NCI-H748 (cell line): ENCODE results near the gene TSPAN4.

Experiments
- DNase-seq: peaks from one replicate; lab custom pipeline; 2025; ENCODE audit not compliant: unreplicated experiment; lab: John Stamatoyannopoulos, UW

The TSPAN4 gene

GRCh38 chr11:821512-822371 lies 20.9 kb upstream of the TSPAN4 start:
- no peak for DNase-seq

GRCh38 chr11:823441-824291 lies 19.0 kb upstream of the TSPAN4 start:
- peak; percentile 62 for DNase-seq

DNA sequence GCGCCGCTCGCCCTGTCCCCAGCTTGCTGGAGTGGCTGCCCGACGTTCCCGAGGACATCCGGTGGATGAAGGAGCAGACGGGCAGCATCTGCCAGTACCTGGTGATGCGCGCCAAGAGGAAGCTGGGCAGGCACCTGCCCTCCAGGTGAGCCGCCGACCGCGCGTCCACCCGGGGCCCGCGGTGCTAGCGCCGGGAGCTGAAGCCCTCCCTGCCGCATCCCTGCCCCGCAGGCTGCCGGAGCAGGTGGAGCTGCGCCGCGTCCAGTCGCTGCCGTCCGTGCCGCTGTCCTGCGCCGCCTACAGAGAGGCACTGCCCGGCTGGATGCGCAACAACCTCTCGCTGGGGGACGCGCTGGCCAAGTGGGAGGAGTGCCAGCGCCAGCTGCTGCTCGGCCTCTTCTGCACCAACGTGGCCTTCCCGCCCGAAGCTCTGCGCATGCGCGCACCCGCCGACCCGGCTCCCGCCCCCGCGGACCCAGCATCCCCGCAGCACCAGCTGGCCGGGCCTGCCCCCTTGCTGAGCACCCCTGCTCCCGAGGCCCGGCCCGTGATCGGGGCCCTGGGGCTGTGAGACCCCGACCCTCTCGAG lies 18.3 kb upstream of the TSPAN4 start:
- peak; percentile 88 for DNase-seq

- DNase-seq = peak; percentile 41
These were observed 17.7 kb upstream of the TSPAN4 start for GRCh38 chr11:824942-825341.

DNA sequence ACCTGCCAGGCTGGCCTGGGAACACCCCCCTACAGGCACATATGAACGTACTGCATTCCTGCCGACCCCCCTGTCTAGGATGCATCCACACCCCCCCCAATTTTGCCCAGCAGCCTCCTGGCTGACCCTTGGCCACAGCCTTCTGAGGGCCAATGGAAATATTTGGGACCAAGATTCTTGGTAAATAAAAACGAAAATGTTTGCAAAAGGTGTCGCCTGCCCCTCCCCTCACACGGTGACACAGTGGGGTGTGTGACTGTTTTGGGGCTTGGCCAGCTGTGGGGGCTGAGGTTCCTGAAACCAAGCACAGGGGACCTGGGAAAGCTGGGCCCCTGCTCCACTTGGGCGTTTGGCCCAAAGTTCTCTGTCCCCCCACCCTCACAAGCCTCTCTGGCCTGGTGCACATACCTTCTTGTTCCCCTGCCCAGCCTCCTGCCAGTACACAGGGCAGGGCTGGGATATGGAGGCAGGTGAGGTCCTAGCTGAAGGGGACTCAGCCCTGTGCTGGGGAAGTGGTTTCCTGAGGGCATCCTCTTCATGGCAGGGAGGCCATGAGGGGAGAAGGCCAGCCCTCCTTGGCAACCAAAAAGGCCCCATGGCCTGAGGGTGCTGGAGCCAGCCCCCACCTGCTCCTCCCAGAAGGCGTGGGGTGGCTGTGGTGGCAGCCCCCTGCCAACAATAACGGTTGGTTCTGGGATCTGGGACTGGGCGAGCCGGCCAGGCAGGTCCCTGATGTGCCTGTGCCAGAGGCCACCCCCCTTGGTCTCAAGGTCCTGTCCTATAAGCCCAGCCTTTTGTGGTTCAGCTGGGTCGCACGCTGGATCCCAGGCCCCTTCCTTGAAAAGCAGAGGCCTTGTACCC lies 17.1 kb upstream of the TSPAN4 start:
- DNase-seq = no peak

DNA sequence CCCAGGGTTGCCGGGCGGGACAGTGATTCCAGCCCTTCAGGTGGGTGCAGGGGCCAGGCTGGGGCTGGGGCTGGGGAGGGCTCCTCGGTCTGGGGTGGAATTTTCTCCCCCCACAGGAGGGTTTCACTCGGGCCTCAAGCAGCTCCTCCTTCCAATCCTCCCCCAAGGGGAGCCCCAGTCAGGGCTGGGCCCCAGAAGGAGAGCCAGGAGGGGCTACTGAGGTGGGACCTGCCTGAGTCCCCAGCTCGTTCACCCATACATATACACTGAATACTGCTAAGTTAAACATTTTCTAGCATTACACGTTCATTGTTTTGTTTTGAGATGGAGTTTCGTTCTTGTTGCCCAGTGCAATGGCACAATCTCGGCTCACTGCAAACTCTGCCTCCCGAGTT lies 16.4 kb upstream of the TSPAN4 start:
- DNase-seq = no peak

- no peak for DNase-seq
These were observed 15.9 kb upstream of the TSPAN4 start for GRCh38 chr11:826836-827145.

- peak; percentile 33 for DNase-seq
These were observed 15.3 kb upstream of the TSPAN4 start for GRCh38 chr11:827146-827896.

- DNase-seq = no peak
These were observed 14.8 kb upstream of the TSPAN4 start, which contains the start of gene CRACR2B for GRCh38 chr11:827897-828192. TSS of gene CRACR2B (plus strand) at chr11:827919. CDS start at chr11:828608, 689 bp downstream.

- DNase-seq = no peak
These were observed 14.0 kb upstream of the TSPAN4 start for GRCh38 chr11:828506-829175.

GRCh38 chr11:829176-829846 lies 13.3 kb upstream of the TSPAN4 start:
- DNase-seq = no peak

DNA sequence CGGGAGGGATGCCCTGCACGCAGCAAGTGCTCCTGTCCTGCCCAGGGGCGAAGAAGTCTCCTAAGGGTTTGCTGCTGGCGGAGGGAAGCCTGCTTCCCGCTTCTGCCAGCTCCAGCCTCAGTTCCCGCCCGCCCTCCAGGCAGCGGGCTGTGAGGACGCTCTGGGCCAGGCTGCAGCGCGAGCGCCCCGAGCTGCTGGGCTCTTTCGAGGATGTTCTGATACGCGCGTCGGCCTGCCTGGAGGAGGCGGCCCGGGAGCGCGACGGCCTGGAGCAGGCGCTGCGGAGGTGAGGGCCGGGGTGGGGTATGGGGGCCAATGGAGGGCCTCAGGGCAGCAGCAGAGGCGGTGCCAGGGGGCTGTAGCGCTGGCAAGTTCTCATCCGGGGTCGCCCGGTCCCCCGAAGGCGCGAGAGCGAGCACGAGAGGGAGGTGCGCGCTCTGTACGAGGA lies 12.8 kb upstream of the TSPAN4 start:
- peak; percentile 73 for DNase-seq

- DNase-seq = peak; percentile 89
These were observed 12.1 kb upstream of the TSPAN4 start for GRCh38 chr11:830295-831117.

DNA sequence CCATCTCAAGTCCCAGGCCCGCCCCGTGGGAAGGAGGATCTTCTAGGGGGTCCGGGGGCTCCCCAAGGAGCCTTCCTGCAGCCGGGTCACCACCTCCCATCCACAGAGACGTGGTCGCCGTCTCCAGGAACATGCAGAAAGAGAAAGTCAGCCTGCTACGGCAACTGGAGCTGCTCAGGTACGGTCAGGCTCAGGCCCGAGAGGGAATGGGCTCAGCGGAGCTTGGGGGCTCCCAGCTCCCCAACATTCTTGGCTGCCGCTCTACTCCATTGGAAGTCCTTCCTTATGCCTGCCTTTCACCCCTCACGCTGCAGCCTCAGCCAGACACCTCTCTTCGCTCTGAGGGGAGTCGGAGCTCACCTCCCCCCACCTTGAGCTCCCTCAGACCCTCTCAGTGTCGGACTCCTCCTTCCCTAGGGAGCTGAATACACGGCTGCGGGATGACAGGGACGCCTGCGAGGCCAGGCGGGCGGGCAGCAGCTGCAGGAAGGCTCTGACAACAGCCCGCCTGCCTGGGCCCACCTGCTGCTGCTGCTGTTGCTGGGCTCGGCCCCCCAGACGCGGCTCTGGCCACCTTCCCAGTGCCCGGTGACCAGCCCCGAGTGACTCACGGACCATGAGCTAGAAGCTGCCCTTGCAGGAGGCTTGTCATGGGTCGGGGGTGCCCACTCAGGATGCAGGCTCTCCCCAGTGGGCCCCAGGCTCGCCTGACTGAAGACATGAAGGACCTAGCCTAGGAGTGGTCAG lies 11.4 kb upstream of the TSPAN4 start:
- peak; percentile 19 for DNase-seq

- no peak for DNase-seq
These were observed 10.6 kb upstream of the TSPAN4 start for GRCh38 chr11:831961-832528.

DNA sequence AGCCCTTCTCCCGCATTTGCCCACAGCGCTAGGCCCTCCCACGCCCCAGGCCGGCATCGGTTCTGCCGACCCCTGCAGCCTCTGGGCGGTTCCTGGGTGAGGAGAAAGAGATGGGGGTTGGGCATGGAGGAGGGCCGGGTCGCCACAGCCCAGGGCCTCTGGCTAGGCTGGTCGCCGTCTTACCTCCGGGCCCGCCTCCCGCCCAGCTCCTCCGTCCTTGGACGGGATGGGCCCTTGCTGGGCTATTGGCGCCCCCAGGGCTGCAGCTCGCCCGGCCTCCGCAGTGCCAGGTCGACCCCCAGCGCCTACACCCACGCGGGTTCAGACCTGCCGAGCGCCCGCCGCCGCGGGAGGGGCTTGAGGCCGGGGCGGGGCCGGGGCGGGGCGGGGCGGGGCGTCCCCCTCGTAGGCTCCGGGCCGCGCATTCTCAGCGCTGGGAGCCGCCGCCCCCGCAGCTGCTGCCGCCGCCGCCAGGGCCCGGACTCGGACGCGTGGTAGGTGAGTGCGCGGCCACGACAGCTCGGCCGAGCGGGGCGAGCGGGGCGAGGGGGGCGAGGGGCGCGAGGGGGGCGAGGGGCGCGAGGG lies 10.0 kb upstream of the TSPAN4 start, which contains the start of gene CD151:
TSS of gene CD151 (plus strand) at position 424 of the 585 bp plus-strand sequence. CDS start 3,118 bp downstream, outside the sequence.
- DNase-seq = peak; percentile 63
